T47D (cell line): ENCODE results near the gene PGP.

ENCODE experiments used
- DNase-seq, 2 experiments: peaks; one replicate each; pipeline versions ENCODE4 v3.0.0 to v3.0.0-alpha.2; 2011 to 2012; ENCODE audit warnings: low read depth in 1 of 2, low spot score in 1 of 2
- JUND ChIP-seq: IDR thresholded peaks from 2 replicates; pipeline ENCODE4 v1.6.1; 2012; ENCODE audit warnings: low read depth
- in situ Hi-C: cut with HindIII; loops from 2 replicates; pipeline ENCODE4 v1.10.0; 2016; ENCODE audit warnings: low sequenced_read_pairs, low pct_unique_long_range_greater_than_20kb

Gene PGP

DNA sequence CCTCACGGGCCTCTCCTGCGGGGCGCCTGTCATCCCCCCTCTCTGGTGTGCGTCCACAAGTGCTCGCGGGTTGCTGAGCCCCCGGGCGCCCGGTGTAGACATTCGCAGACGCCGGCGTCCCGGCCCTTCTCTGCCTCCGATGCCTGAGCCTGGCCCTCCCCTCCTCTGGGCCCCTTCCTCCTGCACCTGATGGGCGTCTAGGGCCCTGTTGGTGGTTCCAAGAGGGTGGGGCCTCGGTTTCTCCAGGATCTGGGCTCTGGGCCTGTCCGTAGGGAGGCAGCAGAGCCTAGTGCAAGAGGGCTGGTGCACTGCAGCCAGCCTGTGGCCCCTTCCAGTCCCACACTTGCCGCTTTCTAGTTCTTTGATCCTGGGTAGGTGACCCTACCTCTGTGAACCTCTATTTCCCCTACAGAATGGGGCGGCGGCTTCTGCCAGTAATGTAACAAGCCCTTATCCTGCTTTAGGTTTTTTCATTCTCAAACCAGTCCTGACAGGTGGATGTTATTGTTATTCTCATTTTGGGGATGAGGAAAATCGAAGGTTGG lies 9.4 kb upstream of the PGP start:
- in situ Hi-C loops: no loop called here
- no peak for TF ChIP-seq JUND

GRCh38 chr16:2223221-2223941 lies 8.7 kb upstream of the PGP start, which contains the start of gene E4F1:
TSS of gene E4F1 (plus strand) at chr16:2223591. CDS start at chr16:2223614, 23 bp downstream.
- no peak for TF ChIP-seq JUND
- in situ Hi-C loops: no loop called here
- DNase-seq: peak; percentile 99 to 100

More for the DNA sequence above, 9.4 kb upstream of the PGP start:
- peak; percentile 76 to 80 for DNase-seq

DNA sequence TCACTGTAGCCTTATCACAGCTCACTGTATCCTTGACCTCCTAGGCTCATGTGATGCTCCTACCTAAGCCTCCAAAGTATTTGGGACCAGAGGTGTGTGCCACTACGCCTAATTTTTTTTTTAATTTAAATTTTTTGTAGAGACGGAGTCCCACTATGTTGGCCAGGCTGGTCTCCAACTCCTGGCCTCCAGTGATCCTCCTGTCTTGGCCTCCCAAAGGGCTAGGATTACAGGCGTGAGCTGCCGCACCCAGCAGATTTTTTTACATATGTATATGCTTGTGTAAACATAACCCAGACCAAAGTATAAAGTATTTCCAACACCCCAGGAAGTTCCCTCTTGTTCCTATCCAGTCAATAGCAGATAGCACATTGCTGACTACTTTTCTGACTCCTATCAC lies 1.7 kb upstream of the PGP start:
- DNase-seq: no peak
- TF ChIP-seq JUND: no peak
- in situ Hi-C loops: no loop called here

GRCh38 chr16:2213817-2214718 lies 572 bp downstream of the PGP start:
- no peak for TF ChIP-seq JUND
- in situ Hi-C loops: no loop called here
- DNase-seq: no peak

- DNase-seq: peak; percentile 94 to 95
- no peak for TF ChIP-seq JUND
- in situ Hi-C loops: no loop called here
Measured at GRCh38 chr16:2212362-2213324, 2.0 kb downstream of the PGP start.

GRCh38 chr16:2211923-2212347 lies 2.7 kb downstream of the PGP start:
- TF ChIP-seq JUND: no peak
- DNase-seq: no peak
- in situ Hi-C loops: no loop called here

GRCh38 chr16:2210386-2211365 lies 4.0 kb downstream of the PGP start, which contains the start of gene BRICD5:
TSS of gene BRICD5 (minus strand) at chr16:2210863. CDS start at chr16:2210833, 30 bp downstream.
- in situ Hi-C loops: no loop called here
- DNase-seq: no peak
- no peak for TF ChIP-seq JUND

GRCh38 chr16:2210009-2210332 lies 4.7 kb downstream of the PGP start:
- no peak for TF ChIP-seq JUND
- DNase-seq: no peak
- in situ Hi-C loops: no loop called here

- in situ Hi-C loops: no loop called here
- no peak for TF ChIP-seq JUND
- no peak for DNase-seq
Measured at GRCh38 chr16:2209258-2210008, 5.2 kb downstream of the PGP start.

DNA sequence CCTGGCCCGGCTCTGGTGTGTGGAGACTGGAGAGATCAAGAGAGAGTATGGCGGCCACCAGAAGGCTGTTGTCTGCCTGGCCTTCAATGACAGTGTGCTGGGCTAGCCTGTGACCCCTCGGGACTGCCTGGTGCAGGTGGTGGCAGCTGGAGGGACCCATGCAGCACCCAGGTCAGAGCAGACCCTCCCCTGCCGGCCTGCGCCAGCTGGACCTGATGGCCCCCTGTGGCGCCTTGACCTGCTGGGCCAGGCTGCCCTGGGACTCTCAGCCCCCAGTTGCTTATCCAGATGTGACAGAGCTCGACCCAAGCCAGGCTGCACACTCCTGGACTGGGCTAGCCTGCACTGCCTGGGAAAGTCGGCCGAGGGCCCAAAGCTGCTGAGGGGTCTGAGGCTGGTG lies 5.9 kb downstream of the PGP start:
- in situ Hi-C loops: no loop called here
- no peak for DNase-seq
- no peak for TF ChIP-seq JUND
